ENCODE results near the gene DNM3.

The DNM3 gene

GRCh38 chr1:172176206-172176605, 334.9 kb downstream of the DNM3 start:
- H3K4me3 ChIP-seq (replicated peaks; ENCODE audit: low read depth, low read length): no peak overlapping the region
- TF ChIP-seq CTCF (IDR thresholded peaks at IDR 0.05; ENCODE audit: low read depth, low read length, missing control alignments): no peak
- DNase-seq (ENCODE audit: extremely low read depth, low read depth): no peak

- H3K4me3 ChIP-seq (replicated peaks; ENCODE audit: low read depth, low read length): no peak overlapping the region
- TF ChIP-seq CTCF (IDR thresholded peaks at IDR 0.05; ENCODE audit: low read depth, low read length, missing control alignments): no peak
- no peak for DNase-seq (ENCODE audit: extremely low read depth, low read depth)
These were observed 336.6 kb downstream of the DNM3 start for GRCh38 chr1:172177849-172178248.

GRCh38 chr1:172178886-172179285, 337.6 kb downstream of the DNM3 start:
- DNase-seq (ENCODE audit: extremely low read depth, low read depth): no peak
- TF ChIP-seq CTCF (IDR thresholded peaks at IDR 0.05; ENCODE audit: low read depth, low read length, missing control alignments): no peak
- H3K4me3 ChIP-seq (replicated peaks; ENCODE audit: low read depth, low read length): no peak overlapping the region

GRCh38 chr1:172179918-172180317, 338.6 kb downstream of the DNM3 start:
- no peak for TF ChIP-seq CTCF (IDR thresholded peaks at IDR 0.05; ENCODE audit: low read depth, low read length, missing control alignments)
- DNase-seq (ENCODE audit: extremely low read depth, low read depth): no peak
- H3K4me3 ChIP-seq (replicated peaks; ENCODE audit: low read depth, low read length): no peak overlapping the region

- peak overlapping the region; percentile 22 for H3K4me3 ChIP-seq (replicated peaks; ENCODE audit: low read depth, low read length)
- no peak for TF ChIP-seq CTCF (IDR thresholded peaks at IDR 0.05; ENCODE audit: low read depth, low read length, missing control alignments)
- no peak for DNase-seq (ENCODE audit: extremely low read depth, low read depth)
These were observed 339.4 kb downstream of the DNM3 start for GRCh38 chr1:172180501-172181285.

GRCh38 chr1:172184506-172185191, 343.4 kb downstream of the DNM3 start:
- no peak overlapping the region for H3K4me3 ChIP-seq (replicated peaks; ENCODE audit: low read depth, low read length)
- no peak for TF ChIP-seq CTCF (IDR thresholded peaks at IDR 0.05; ENCODE audit: low read depth, low read length, missing control alignments)
- DNase-seq (ENCODE audit: extremely low read depth, low read depth): no peak
